Stimulated activated CD4-positive, alpha-beta T cell treated with anti-CD3 and anti-CD28 coated beads, Interleukin-4, amount 100 ng/mL, for 4 hours (primary cell): ENCODE measurements around the gene PPP1R8.

Experiments used
- DNase-seq, 2 experiments: peaks; one replicate each; pipeline ENCODE4 v3.0.0-alpha.2; 2020

PPP1R8 gene

DNA sequence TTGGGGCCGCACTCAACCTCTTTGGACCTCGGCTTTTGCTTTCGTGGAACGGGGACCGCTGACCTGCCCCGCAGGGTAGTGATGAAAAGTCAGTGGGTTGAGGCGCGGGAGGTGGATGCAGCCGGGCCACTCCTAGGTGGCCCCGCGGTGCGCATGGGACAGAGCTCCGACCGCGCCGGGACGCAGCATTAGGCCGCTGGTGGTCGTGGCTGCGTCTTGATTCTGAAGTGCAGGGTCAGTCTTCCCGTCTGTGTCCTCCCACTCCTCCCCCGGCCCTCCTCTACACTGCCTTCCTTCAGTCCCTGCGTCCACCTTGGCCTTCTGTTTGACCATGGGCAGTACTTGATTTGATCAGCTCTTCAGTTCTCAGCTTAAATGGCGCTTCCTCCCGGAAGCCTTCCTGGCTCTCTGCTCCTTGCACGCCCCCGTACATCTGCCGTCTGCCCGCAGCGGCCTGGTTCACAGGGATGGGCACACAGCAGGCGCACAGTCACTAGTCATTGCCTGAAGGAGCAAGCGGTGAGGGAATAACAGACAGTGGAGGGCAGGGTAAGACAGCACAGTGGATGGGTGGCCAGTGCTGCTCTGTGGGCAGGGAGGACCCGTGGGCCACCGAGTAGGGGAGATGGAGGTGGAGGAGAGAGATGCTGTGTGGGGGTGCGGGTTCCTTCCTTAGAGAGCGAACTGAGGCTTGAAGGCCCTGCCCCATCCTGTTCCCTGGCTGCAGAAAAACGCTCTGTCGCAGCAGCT, 42.4 kb downstream of the PPP1R8 start:
- peak; percentile 25 to 33 for DNase-seq

DNA sequence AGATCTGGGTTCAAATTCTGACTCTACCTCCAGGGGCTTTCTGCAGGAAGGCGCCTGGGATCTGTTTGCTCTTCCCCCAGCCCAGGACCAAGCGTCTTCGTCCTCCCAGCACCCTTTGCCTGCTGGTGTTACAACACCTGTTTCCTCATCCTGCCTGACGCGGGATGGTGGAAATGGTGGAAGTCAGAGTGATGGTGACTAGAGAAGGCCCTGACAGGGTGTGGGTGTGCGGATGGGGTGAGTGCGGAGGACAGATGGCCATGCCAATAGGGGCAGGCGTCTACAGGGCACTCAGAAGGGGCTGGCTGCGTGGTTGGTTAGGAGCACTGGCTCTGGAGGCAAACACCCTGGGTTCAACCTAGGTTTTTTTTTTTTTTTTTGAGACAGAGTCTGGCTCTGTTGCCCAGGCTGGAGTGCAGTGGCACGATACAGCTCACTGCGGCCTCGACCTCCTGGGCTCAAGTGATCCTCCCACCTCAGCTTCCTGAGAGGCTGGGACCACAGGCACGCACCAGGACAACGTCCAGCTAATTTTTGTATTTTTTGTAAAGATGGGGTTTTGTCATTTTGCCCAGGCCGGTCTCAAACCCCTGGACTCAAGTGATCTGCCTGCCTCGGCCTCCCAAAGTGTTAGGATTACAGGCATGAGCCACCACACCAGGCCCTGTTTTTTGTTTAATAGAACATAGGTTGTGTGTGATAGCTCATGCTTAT, 43.2 kb downstream of the PPP1R8 start:
- DNase-seq: no peak

DNA sequence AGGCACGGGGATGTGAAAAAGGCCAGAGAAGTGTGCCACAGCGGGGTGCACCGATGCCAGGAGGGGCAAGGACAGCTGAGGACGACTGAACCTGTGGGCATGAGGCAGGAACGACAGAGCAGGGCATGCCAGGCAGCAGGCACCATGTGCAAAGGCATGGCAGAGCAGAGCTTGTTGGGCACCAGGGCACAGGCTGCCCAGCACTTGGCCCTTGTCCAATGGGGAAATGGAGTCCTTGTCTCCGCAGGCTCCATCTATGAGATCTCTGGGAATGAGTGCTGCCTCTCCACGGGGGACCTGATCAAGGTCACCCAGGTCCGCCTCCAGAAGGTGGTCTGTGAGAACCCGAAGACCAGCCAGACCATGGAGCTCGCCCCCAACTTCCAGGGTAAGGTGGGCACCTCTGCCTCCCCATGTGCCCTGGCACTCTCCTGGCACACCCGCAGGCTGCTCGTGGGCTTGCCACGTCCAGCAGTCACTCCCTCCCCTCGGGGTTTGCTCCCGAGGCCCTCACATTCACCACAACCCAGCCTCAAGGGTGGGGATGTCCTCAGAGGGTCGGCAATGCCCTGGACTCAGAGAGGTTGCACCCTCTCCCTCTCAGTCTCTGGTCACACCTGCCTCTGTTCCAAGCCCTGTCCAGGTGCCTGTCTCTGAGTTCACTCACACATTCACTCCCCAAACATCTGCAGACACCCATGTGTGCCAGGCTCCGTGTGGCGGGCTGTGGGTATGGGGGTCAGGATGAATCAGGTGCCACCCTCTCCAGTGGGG, 45.9 kb downstream of the PPP1R8 start:
- no peak for DNase-seq

DNA sequence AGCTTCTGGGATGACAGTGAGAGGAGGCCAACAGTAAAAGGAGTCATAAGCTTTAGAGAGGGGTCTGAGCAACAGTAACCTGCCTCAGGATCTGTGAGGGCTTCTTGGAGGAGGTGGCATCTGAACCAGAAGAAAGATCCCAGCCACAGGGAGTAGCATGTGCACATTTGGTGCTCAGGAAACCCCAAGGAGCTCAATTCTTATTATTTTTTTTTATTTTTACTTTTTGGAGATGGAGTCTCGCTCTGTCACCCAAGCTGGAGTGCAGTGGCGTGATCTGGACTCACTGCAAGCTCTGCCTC, 46.5 kb downstream of the PPP1R8 start:
- no peak for DNase-seq

DNA sequence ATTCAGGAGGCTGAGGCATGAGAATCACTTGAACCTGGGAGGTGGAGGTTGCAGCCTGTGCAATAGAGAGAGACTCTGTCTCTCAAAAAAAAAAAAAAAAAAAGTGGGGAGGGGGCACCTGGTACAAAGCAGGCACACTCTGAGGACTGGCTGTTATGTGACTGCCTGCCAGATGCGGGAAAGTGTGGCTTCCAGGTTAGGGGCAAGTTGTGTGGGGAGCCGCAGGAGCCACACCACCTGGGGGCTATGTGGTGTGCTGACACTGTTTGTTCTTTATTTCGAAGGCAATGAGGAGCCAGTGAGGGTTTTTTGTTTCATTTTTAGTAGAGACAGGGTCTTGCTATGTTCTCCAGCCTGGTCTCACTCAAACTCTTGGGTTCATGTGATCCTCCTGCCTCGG, 47.5 kb downstream of the PPP1R8 start:
- DNase-seq: no peak

DNA sequence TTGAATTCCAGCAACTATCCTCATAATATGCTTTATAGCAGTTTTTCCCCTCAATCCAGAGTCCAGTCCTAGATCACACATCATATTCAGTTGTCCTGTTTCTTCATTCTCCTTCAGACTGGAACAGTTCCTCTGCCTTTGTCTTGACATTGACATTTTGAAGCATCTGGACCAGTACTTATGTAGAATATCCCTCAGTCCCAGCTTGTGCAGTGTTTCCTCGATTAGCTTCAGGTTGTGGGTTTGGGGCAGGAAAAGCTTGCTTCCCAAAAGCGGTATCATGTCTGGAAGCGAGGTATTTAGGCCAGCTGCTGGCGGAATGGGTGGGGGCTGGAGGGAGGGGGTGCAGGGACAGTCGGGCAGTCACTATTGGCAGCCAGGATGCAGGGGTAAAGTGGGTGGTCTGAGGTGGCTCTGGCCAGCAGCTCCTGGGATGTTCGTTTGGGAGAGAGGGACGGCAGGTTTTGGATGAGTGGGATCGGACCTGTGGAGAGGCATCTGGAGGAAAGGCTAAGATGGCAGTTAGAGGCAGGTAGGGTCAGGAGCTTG, 48.3 kb downstream of the PPP1R8 start:
- DNase-seq: no peak

DNA sequence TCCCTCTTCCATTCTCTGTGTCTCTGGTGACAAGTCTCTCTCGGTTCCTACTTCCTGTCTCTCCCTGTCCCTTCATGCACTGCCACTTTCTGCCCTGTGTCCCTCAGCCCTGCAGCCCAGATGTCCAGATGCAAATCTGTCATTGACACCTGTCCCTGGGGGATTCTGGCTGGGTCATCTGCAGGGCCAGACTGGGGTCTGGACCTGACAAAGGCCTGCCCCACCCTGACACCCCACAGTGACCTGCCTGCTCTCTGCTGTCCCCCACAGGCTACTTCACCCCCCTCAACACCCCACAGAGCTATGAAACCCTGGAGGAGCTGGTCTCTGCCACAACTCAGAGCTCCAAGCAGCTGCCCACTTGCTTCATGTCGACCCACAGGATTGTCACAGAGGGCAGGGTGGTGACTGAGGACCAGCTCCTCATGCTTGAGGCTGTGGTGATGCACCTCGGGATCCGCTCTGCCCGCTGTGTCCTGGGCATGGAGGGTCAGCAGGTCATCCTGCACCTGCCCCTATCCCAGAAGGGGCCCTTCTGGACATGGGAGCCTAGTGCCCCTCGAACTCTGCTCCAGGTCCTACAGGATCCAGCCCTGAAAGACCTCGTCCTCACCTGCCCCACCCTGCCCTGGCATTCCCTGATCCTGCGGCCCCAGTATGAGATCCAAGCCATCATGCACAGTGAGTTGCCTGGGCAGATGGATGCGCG, 48.9 kb downstream of the PPP1R8 start:
- DNase-seq: no peak

DNA sequence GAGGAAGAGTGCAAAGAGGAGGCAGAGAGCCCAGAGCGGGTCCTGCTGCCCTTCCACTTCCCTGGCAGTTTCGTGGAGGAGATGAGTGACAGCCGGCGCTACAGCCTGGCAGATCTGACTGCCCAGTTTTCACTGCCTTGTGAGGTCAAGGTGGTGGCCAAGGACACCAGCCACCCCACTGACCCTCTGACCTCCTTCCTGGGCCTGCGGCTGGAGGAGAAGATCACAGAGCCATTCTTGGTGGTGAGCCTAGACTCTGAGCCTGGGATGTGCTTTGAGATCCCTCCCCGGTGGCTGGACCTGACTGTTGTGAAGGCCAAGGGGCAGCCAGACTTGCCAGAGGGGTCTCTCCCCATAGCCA, 51.9 kb downstream of the PPP1R8 start:
- no peak for DNase-seq

DNA sequence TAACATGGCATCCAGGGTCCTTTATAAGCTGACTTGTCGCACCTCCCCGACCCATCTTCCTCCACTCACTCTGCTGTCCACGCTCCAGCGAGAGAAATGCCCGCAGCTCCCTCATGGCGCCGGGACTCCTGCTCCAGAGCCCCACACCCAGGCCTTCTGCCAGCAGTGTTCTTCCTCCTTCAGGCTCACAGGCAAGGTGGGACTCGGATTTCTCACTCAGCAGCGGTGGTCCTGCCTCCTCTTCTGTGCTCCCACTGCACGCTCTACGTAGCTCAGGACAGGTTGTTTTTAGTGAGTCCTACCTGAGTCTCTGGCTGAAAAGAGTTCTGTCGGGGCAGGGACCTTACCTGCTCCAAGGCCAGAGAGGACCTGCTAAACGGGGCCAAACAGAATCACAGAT, 53.0 kb downstream of the PPP1R8 start:
- DNase-seq: no peak

DNA sequence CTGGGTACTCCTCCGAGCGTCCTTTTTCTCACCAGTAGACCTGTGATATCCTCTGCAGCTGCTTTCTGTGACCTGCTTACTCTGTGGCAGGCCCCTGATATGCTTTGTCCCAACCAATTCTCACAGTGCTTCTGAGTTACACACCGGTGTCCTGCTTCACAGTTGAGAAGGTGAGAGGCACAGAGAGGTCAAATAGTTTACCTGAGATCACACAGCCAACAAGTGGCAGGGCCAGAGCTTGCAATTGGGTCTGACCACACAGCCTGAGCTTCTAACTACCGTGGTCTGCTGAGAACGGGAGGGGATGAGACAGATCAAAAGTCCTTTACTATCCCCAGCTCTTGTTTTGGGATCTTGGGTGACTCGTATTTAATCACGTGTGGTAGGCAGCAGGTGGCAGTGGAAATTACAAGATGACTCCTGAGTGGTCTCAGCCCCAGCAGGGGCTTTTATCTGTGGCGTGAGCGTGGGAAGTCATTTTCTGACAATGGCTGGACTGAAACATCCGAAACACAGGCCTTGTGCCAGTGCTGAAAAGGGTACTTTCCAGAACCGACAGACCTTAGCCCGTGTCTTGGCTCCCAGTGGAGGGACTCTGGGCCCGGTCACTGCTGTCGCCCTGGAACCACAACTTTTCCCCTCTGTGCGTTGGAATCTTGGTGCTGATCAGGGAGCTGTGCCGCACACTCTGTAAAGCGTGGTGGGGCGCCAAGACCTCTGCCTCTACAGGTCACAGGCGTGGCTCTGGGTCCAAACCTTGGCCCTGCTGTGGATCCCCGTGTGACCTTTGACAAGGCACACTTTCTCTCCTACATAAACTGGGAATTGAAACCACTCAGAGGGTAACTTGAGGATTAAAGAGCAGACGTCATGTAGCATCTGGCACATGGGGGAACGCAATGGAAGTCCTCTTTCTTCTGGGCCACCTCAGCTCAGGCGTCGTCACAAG, 53.7 kb downstream of the PPP1R8 start:
- no peak for DNase-seq

DNA sequence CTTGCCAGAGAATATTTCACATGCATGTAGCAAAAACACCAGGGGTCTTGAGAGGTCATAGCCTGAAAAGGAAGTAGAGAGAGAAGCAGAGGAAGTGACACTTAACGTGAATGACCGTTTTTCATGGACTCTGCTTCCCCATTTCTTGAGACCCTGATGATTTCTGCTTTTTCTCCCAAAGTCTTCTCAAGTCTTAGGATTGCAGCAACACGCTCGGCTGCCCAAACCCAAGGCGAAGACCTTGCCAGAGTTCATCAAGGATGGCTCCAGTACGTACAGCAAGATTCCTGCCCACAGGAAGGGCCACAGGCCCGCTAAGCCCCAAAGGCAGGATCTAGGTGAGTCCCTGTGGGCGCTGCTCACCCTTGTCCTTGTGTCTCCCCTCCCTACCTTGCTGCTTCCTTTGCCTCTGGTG, 54.5 kb downstream of the PPP1R8 start:
- DNase-seq: no peak

DNA sequence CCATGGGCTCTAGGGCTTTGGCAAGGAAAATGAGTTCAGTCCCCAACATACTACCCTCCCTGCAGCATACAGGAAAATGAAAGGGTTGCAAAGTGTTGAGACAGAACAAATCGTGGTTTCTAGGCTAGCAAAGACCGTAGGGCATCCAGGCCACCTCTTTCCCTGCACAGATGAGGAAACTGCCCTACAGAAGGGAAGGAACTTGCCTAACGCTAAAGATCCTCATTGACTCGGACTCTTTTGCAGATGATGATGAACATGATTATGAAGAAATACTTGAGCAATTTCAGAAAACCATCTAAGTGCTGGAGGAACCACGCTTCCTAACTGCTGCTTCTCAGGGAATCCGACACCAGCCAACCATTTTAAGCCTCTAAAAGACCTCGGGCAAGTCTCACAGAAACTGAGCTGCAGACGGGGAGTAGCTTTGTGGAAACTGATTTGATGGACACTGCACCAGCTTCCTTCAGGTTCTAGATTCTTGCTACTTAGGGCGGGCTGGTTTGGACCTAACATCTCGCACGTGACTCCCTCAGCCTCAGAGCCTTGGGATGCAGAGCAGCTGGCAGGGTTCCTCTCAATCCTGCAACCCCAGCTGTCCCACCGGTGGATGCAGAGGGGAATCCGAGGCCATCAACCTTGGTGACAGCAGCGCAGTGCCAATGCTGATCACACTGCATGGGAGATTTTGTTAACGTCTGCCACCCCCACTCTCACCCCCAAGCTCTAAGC, 55.2 kb downstream of the PPP1R8 start:
- DNase-seq: no peak

DNA sequence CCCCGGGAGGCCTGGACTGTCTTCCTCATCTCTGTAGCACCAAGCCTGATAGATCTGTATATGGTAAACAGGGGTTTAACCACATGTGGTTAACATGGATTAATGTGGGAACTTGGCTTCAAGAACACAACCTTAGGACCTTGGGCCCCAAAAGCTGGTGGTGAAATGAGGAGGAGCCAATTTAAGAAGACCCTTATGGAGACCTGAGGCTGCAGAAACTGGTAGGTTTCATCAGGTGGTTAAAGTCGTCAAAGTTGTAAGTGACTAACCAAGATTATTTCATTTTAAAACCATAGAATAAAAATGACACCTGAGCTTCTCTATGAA, 55.7 kb downstream of the PPP1R8 start:
- no peak for DNase-seq

DNA sequence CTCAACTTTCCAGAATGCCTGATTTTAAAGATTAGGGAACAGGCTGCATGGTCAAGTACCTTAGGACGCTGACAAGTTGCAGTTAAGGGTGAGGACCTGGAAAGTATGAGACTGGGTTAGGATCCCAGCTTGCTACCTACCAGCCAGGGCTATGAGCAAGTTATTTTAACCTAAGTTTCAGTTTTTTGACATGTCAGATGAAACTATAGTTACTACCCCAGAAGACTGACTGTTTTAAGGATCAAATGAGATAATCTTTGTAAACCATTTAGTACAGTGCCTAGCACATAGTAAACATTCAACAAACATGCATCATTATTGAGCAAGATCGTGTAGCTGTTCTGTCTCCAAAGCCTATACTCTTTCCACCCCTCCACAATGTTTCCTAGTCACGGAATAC, 56.2 kb downstream of the PPP1R8 start:
- no peak for DNase-seq

DNA sequence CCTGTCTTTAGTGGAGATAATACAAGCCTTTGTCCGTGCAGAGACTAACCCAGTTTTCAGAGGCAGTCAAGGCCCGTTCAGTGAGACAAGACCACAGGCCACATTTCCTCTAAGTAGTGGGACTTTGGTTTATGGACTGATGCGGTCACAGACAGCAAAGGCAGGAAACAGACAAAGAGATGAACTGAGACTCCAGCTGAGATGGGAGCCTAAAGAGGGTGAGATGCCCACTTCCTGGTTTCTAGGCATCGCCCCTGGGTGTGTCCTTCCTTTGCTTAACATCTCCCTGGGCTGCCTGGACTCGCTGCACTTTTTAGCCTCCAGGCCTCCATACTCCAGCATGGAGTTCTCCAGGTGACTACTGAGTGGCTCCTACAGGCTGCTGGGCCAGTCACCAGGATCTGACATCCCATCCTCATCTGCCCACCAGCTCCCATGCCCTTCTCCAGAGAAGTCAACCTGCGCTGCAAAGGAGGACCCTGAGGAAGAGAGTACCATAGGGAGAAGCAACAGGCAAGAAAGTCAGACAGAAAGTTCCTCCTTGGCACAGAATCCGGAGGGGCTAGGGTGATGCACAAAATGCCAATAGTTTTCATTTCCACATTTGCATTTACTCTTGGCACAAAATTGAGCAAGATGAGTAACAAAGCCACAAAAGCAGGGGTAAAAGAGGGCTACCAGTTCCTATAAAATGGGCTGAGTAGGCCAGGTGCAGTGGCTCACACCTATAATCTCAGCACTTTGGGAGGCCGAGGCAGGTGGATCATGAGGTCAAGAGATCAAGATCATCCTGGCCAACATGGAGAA, 56.8 kb downstream of the PPP1R8 start:
- DNase-seq: peak in 1 of 2 experiments; percentile 19

DNA sequence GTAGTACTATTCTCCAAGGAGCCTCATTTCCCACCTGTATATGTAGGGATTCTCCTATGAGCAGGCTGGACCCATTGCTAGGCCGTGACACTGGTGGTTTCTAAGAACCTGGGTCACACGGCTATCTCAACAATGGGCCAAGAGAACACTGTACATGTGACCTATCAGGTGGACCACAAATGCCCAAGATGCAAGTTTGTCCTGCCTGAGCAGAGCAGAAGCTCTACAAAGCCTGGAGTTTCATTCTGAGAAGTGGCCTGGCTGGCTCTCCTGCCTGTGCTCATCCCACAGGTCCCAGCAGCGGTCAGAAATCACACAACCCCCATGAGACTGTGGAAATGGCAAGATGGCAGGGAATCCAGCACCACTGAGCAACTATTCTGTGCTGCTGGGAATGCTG, 58.9 kb downstream of the PPP1R8 start:
- no peak for DNase-seq

DNA sequence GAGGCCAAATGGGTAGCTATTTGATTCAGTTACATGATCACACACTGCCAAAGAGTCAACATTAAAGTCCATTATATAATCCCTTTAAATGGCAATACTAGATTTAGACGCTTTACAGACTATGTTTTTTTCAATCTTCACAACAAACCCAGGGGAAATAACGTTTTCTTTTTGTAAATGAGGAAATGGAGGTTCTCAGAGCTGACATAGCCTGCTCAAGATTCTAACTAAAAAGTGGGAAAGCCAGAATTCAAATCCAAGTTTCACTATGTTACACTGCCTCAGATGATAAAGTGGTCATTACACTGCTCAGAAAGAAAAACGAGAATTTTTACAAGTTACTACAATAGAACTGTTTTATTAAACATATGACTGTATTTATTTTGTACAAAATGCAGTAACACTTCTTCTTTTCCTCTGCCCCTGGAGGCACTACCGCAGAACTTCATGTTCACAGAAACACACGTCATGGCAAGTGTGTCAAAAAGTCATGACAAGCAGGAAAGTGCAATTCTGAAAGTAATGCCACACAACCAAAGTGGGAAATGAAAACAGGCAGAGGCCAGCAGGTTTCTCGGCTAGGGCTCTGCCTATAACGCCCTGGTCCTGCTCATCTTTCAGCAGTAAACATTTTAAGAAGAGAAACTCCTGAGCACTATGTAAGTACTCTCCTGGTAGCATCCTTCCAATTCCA, 60.8 kb downstream of the PPP1R8 start:
- peak in 1 of 2 experiments; percentile 53 for DNase-seq

DNA sequence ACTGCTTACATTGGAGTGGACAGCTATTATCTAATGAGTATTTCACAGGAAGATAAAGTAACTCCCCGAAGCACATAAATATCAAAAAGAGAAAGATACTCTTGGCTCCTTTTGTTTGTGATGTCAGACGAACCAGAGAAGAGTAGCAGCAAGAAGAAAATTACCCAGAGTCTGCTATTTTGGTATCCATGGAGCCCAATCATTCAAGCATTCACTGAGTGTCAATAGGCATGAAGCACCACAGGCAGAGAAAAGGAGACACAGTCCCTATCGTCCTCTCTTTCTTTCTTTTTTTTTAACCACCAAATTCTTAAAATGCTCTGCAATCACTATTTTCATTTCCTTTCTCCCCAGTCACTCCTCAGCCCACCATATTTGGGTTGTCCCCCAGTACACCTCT, 63.9 kb downstream of the PPP1R8 start:
- no peak for DNase-seq
